Neural cell (in vitro differentiated cells): ENCODE measurements around the gene ELOVL3. TPM values are rescaled to one million over a fixed set of nuclear protein-coding genes. Genes with fewer than 3 reads are reported as not detected.

Experiments used
- H2AFZ ChIP-seq: fragments of 200-600, 300-800 bp; sonication (generic), shearing (Covaris generic); 2 replicates; pipeline ENCODE4 v1.6.0; 2014; ENCODE audit warnings: low read depth, mild to moderate bottlenecking, antibody characterized with exemption, low read length, moderate library complexity
- H3F3A ChIP-seq: fragments of 200-600 bp; shearing (Covaris generic); 2 replicates; pipeline ENCODE4 v1.6.1; 2016; ENCODE audit warnings: mild to moderate bottlenecking, moderate library complexity, mixed read lengths, antibody characterized with exemption, low read length; ENCODE audit not compliant: insufficient read depth, poor library complexity, severe bottlenecking
- H3K27ac ChIP-seq: fragments of 200-600, 300-800 bp; sonication (generic), shearing (Covaris generic); 2 replicates; pipeline ENCODE4 v1.5.1; 2014; ENCODE audit warnings: mild to moderate bottlenecking, low read length, moderate library complexity
- H3K27me3 ChIP-seq: fragments of 300-800, 200-600 bp; sonication (generic), shearing (Covaris generic); 2 replicates; pipeline ENCODE4 v1.6.0; 2014; ENCODE audit warnings: mild to moderate bottlenecking, low read depth, low read length, moderate library complexity; ENCODE audit not compliant: insufficient read depth
- H3K36me3 ChIP-seq: fragments of 300-800, 200-600 bp; sonication (generic), shearing (Covaris generic); 2 replicates; pipeline ENCODE4 v1.5.1; 2014; ENCODE audit warnings: mild to moderate bottlenecking, antibody characterized with exemption, low read length, moderate library complexity; ENCODE audit not compliant: insufficient read depth
- H3K4me2 ChIP-seq: fragments of 300-800, 200-600 bp; sonication (generic), shearing (Covaris generic); 2 replicates; pipeline ENCODE4 v1.6.0; 2014; ENCODE audit warnings: mild to moderate bottlenecking, low read length
- H3K4me3 ChIP-seq: fragments of 300-800, 200-600 bp; sonication (generic), shearing (Covaris generic); 2 replicates; pipeline ENCODE4 v1.5.1; 2014; ENCODE audit warnings: mild to moderate bottlenecking, low read length, moderate library complexity
- H3K79me2 ChIP-seq: fragments of 200-600 bp; shearing (Covaris generic); replicated peaks from 2 replicates; pipeline ENCODE4 v1.6.0; 2014; ENCODE audit warnings: mild to moderate bottlenecking, low read length, moderate library complexity; ENCODE audit not compliant: insufficient read depth
- H3K9ac ChIP-seq: fragments of 300-800, 200-600 bp; sonication (generic), shearing (Covaris generic); 2 replicates; pipeline ENCODE4 v1.6.1; 2016; ENCODE audit warnings: mild to moderate bottlenecking, low read length, mixed read lengths
- H3K9me2 ChIP-seq: fragments of 200-600 bp; shearing (Covaris generic); 2 replicates; pipeline ENCODE4 v1.6.1; 2016; ENCODE audit warnings: mild to moderate bottlenecking, low read length, mixed read lengths; ENCODE audit not compliant: insufficient read depth
- H3K9me3 ChIP-seq: fragments of 200-600, 300-800 bp; sonication (generic), shearing (Covaris generic); 2 replicates; pipeline ENCODE4 v1.6.1; 2016; ENCODE audit warnings: mild to moderate bottlenecking, mixed run types, low read length, moderate library complexity, mixed read lengths
- H4K20me1 ChIP-seq: fragments of 200-600 bp; shearing (Covaris generic); 2 replicates; pipeline ENCODE4 v1.6.1; 2016; ENCODE audit warnings: mild to moderate bottlenecking, mixed run types; ENCODE audit not compliant: insufficient read depth
- EP300 ChIP-seq: fragments of 450-650 bp; conservative IDR thresholded peaks from 2 replicates; pipeline ENCODE4 v1.6.1; 2014; ENCODE audit warnings: antibody characterized with exemption, mild to moderate bottlenecking, moderate library complexity; ENCODE audit not compliant: poor library complexity, severe bottlenecking
- EZH2 ChIP-seq: fragments of 200-600, 300-800 bp; shearing (Covaris generic), sonication (generic); IDR thresholded peaks from 2 replicates; pipeline ENCODE4 v1.6.1; 2014; ENCODE audit warnings: antibody characterized with exemption, low read length, borderline replicate concordance, mild to moderate bottlenecking; ENCODE audit not compliant: insufficient read depth, poor library complexity, severe bottlenecking
- MXI1 ChIP-seq: fragments of 450-650 bp; conservative IDR thresholded peaks from 2 replicates; pipeline ENCODE4 v1.6.1; 2014; ENCODE audit warnings: antibody characterized with exemption, mild to moderate bottlenecking; ENCODE audit not compliant: poor library complexity, severe bottlenecking
- POLR2AphosphoS5 ChIP-seq: IDR thresholded peaks from 2 replicates; pipeline ENCODE4 v1.6.1; 2012
- RAD21 ChIP-seq: fragments of 450-650 bp; conservative IDR thresholded peaks from 2 replicates; pipeline ENCODE4 v1.6.1; 2014; ENCODE audit warnings: antibody characterized with exemption, mild to moderate bottlenecking, moderate library complexity
- SMC3 ChIP-seq: fragments of 450-650 bp; conservative IDR thresholded peaks from 2 replicates; pipeline ENCODE4 v1.6.1; 2014; ENCODE audit warnings: antibody characterized with exemption, mild to moderate bottlenecking, moderate library complexity; ENCODE audit not compliant: poor library complexity
- TAF1 ChIP-seq: IDR thresholded peaks from 2 replicates; pipeline ENCODE4 v1.6.1; 2012; ENCODE audit warnings: low read depth
- polyA plus RNA-seq: library from polyadenylated mRNA; depleted of rRNA; stranded (reverse); fragments of >200 nt; gene quantifications from 2 replicates; pipeline ENCODE4 v1.2.3, GENCODE V29; 2014
- TF ChIP-seq, protein P1 (sequence below): fragments of 450-650 bp; IDR thresholded peaks from 2 replicates; pipeline ENCODE4 v1.5.1; 2014; ENCODE audit warnings: antibody characterized with exemption, mild to moderate bottlenecking, moderate library complexity; ENCODE audit not compliant: poor library complexity, severe bottlenecking
- TF ChIP-seq, protein P2 (sequence below): IDR thresholded peaks from 2 replicates; pipeline ENCODE4 v1.6.1; 2012; ENCODE audit warnings: borderline replicate concordance

ELOVL3 gene
- polyA plus RNA-seq, 1 donor from 2014 or later = not detected

DNA sequence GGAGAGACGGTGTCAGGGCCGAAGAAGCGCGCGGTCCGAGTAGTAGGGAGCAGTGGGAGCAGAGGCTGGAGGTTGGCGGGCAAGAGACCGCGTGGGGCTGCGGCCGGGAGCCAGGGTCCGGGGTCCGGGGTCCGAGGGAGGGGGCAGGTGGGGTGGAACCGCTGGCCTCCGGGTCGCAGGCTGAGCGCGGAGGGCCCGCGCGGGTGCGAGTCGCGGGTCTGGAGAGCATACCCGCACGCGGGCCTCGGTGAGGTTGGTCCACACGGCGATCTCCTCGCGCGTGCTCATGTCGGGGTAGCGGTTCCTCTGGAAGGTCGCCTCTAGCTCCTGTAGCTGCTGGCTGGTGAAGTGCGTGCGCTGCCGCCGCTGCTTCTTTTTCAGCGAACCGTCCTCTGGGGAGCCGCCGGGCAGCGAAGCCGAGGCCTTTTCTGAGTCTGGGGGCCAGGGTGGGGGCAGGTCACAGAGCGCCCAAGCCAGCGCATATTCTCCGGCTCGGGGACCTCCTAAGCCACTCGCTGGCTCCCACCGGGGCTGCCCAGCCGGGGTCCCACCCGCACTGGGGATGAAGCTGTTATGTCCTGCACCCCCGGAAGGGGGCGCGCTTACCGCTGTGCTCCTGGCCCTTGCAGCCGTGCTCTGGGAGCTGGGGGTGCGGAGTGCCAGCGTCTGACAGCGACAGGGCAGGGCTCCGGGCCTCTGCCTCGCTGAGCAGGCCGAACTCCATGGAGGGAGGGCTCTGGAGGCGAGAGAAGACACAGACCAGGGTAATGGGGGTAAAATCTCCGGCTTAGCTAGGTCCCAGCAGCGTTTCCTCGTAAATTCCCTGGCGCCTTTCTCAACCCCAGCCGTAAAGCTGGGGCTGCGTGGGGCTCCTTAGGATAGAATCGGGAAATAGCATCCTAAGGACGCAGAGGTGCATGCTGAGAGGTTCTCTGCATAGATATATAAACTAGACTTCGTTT is 5.5 kb downstream of the ELOVL3 start:
- Histone ChIP-seq H3K9me2 (no peaks in the 10 kb centered on the region), H2AFZ (no peak overlapping the region), H3K27ac (no peak overlapping the region), H3K4me2 (no peak overlapping the region), H3K36me3 (no peaks in the 10 kb centered on the region), H3K27me3 (peaks cover 80% of the 10 kb centered on the region), H3K9me3 (no peaks in the 10 kb centered on the region), H3K79me2 (no peaks in the 10 kb centered on the region), H3K4me3 (peak overlapping the region; percentile 56), H3K9ac (no peak overlapping the region), H4K20me1 (no peaks in the 10 kb centered on the region), H3F3A (no peaks in the 10 kb centered on the region)
- TF ChIP-seq TAF1 = no peak
- TF ChIP-seq, protein P1, sequence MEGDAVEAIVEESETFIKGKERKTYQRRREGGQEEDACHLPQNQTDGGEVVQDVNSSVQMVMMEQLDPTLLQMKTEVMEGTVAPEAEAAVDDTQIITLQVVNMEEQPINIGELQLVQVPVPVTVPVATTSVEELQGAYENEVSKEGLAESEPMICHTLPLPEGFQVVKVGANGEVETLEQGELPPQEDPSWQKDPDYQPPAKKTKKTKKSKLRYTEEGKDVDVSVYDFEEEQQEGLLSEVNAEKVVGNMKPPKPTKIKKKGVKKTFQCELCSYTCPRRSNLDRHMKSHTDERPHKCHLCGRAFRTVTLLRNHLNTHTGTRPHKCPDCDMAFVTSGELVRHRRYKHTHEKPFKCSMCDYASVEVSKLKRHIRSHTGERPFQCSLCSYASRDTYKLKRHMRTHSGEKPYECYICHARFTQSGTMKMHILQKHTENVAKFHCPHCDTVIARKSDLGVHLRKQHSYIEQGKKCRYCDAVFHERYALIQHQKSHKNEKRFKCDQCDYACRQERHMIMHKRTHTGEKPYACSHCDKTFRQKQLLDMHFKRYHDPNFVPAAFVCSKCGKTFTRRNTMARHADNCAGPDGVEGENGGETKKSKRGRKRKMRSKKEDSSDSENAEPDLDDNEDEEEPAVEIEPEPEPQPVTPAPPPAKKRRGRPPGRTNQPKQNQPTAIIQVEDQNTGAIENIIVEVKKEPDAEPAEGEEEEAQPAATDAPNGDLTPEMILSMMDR = peak; percentile 50

DNA sequence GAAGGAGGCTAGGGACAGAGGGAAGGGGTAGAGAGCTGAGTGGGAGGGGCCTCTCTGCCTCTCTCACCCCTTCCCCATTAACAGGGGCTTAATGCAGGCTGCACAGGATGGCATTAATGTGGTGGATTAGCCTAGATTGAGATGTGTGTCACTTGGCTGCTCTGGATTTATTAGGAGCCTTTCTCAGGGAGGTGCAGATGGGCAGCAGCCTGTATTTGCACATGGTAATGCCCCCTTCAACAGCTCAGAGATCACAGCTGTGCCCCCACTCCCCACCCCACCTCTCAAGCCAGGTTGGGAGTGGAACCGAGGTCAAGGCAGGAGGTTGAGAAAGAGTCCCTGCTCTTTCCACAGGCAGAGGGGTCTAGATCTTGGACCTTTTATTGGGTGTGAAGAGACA is 7.9 kb downstream of the ELOVL3 start:
- Histone ChIP-seq H2AFZ (no peak overlapping the region), H3K27me3 (peaks cover 78% of the 10 kb centered on the region), H3K27ac (no peak overlapping the region), H3K4me2 (no peak overlapping the region), H3K9me3 (no peaks in the 10 kb centered on the region), H3F3A (no peaks in the 10 kb centered on the region), H3K9me2 (no peaks in the 10 kb centered on the region), H4K20me1 (no peaks in the 10 kb centered on the region), H3K4me3 (no peak overlapping the region), H3K9ac (no peak overlapping the region), H3K79me2 (no peaks in the 10 kb centered on the region), H3K36me3 (no peaks in the 10 kb centered on the region)
- TF ChIP-seq TAF1 (no peak), RAD21 (no peak), POLR2AphosphoS5 (no peak), SMC3 (no peak), MXI1 (no peak), EP300 (no peak), EZH2 (no peak)
- TF ChIP-seq, protein P2, sequence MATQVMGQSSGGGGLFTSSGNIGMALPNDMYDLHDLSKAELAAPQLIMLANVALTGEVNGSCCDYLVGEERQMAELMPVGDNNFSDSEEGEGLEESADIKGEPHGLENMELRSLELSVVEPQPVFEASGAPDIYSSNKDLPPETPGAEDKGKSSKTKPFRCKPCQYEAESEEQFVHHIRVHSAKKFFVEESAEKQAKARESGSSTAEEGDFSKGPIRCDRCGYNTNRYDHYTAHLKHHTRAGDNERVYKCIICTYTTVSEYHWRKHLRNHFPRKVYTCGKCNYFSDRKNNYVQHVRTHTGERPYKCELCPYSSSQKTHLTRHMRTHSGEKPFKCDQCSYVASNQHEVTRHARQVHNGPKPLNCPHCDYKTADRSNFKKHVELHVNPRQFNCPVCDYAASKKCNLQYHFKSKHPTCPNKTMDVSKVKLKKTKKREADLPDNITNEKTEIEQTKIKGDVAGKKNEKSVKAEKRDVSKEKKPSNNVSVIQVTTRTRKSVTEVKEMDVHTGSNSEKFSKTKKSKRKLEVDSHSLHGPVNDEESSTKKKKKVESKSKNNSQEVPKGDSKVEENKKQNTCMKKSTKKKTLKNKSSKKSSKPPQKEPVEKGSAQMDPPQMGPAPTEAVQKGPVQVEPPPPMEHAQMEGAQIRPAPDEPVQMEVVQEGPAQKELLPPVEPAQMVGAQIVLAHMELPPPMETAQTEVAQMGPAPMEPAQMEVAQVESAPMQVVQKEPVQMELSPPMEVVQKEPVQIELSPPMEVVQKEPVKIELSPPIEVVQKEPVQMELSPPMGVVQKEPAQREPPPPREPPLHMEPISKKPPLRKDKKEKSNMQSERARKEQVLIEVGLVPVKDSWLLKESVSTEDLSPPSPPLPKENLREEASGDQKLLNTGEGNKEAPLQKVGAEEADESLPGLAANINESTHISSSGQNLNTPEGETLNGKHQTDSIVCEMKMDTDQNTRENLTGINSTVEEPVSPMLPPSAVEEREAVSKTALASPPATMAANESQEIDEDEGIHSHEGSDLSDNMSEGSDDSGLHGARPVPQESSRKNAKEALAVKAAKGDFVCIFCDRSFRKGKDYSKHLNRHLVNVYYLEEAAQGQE = no peak
